HL-60 (cell line): Measurements from ENCODE around the gene BBS9.

Experiments
- GABPA ChIP-seq: IDR thresholded peaks from 2 replicates; pipeline ENCODE4 v1.6.1; 2012; ENCODE audit warnings: low read depth
- TF ChIP-seq, protein P1 (sequence below): IDR thresholded peaks from one replicate; pipeline ENCODE4 v1.5.1; 2011; ENCODE audit warnings: low read length, control low read depth, inconsistent platforms; ENCODE audit not compliant: insufficient read depth

DNA sequence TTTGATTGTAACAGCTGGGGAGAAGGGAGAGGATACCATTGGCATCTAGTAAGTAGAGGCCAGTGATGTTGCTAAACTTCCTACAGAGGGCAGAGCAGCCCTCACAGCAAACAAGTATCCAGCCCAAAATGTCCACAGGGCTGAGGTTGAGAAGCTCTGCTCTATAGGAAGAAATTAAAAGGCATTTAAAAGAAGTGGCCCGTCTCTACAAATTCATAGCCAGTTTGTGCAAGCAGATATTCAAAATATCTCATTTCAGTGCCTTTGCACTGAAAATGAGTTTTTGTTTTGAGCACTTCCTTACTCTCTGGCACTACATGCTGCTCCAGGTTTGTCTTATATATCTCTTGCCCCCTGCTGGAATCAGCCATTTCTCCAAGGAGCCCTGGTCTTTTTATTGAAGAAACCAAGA is 330.0 kb downstream of the BBS9 start:
- no peak for TF ChIP-seq GABPA
- TF ChIP-seq, protein P1, sequence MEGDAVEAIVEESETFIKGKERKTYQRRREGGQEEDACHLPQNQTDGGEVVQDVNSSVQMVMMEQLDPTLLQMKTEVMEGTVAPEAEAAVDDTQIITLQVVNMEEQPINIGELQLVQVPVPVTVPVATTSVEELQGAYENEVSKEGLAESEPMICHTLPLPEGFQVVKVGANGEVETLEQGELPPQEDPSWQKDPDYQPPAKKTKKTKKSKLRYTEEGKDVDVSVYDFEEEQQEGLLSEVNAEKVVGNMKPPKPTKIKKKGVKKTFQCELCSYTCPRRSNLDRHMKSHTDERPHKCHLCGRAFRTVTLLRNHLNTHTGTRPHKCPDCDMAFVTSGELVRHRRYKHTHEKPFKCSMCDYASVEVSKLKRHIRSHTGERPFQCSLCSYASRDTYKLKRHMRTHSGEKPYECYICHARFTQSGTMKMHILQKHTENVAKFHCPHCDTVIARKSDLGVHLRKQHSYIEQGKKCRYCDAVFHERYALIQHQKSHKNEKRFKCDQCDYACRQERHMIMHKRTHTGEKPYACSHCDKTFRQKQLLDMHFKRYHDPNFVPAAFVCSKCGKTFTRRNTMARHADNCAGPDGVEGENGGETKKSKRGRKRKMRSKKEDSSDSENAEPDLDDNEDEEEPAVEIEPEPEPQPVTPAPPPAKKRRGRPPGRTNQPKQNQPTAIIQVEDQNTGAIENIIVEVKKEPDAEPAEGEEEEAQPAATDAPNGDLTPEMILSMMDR, result no peak
